ENCODE results near the gene TC2N.
"Not testable (repeated sequence)": the region's sequence is repeated elsewhere in the genome, so short reads cannot be mapped to it uniquely, and the experiment has no call there.

TC2N gene

DNA sequence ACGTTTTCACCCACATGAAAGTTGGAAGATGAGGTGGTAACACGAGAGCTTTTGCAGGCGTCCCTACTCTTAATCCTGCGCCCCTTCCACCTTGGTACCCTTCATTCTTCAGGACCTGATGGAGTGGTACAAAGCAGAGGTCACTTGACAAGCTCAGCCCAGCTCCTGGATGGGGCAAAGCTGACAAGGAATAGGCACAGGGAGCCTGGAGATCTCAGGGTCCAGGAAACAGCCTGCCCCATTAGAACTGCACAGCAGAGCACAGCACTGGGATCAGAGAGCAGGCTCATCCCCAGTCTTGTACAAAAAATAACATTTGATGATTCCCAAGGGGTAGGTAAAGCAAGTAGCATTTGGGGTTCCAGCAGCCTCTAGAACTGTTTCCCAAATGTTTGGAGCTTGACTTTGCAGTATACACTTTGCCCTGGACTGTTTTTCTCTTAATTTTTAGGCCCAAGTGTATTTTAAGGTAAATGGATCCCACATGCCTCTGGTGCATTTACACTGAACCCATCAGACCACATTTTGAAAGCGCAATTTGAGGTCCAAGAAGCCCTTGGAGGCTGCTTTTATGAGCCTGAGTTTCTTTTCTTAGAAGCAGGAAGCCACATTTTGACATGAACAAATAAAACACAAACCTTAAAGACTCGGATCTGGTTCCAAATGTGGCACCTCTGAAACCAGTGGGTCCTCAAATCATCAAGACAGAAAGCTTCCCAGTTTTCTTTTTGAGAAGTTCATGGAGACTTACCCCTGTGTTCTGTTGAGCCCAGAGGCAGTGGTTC lies 633 bp downstream of the TC2N start:
- no peak for DNase-seq

DNA sequence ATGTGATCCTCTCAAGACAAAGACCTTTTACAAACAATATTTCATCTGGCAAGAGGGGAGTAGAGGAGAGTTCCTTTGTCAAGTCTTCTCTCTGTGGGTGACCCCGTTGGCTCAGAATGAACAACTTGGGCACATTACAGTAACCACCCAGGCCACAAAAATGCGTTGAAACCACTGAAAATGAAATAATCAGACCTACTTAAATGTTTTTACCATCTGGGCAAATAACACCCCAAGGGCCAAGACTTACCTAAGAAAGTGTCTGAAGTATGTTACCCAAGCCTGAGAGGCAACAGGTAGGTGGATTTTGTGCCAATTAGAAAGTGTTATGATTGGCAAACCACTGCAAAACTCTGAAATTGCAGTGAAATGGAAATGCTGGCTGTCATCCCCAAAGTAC lies 1.3 kb downstream of the TC2N start:
- no peak for DNase-seq

DNA sequence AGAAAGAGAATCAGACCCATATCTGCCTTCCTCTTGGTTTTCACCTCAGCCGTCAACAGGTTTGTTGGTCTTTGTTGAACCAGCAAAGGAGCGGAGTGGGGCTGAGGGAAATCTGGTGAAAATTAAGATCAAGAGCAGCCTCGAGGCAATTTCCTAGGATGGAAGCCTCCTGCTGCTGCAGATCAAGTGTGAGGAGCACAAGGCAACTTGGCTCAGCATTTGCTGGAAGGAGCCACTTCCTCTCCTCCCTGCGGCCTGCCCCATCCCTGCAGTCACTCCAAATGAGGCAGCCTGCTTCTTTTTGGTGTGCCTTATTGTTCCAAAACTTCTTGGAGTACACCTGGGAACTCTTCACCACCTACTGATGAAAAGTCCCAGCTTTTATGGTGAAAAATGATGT lies 4.9 kb downstream of the TC2N start:
- no peak for DNase-seq

DNA sequence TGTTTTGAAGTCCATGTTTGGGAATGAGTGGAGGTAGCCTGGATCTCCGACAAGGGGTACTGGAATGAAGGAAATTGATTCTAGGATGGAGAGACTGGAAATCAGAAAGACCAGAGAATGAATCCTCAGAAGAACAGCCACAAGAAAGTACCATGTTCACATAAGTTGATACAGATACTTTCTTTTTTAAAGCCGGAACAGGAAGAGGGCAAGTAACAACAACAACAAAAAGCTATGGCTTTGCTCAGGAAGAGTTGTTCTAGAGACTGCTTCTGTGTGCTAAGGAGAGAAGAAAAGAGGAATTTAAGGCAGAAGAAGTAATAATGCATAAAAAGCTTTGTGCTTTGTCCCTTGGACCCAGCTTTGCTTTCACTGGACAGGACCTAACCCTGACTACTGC lies 6.2 kb downstream of the TC2N start:
- no peak for DNase-seq

DNA sequence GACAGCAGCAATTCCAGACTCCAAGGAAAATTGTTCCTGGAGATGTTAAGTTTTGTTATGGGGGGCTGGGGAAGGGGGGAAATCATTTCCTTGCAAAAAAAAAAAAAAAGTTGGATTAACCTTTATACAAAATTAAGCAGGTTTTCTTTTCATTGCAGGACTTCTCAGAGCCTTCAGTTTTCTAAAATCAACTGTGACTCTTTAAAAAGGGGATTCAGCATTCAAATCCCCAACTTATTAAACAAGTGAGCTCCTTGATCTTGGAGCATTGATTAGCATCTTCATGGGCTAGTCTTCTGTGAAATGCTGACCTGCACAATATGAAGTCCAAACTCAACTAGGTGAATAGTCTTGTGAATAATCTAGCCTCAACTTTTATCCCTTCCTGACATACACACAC lies 7.1 kb downstream of the TC2N start:
- no peak for DNase-seq

DNA sequence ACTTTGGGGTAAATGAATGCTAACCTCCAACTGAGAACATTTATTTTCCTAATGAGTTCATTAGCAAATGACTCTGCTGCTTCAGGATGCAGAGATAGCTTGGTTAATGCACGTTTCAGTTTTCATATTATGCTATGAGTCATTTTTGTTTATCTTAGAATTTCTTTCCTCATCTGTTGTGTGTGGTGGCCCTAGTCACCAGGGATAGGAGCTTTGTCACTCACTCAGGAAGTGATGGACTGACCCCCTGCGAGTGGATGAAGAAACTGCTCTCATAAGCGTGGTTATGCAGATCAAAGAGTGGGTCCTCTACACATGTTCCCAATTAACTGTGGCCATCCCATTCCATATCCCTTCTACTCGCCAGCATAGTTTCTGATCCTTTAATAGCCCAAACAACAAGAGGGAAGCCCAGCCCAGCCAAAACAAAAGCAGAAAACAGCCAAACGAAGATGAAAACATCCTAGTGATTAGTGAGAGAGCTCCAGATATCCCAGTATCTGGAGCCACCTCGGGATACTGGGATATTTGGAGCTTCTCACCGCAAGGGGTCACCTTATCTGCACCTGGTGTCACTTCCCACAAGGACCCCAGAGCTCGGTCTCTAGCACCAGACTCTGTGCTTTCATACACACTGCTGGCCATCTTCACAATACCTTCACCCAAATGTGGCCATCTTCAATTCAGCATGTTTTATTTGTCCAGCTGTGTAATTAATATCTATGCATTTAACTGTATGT lies 8.6 kb downstream of the TC2N start:
- no peak for DNase-seq

DNA sequence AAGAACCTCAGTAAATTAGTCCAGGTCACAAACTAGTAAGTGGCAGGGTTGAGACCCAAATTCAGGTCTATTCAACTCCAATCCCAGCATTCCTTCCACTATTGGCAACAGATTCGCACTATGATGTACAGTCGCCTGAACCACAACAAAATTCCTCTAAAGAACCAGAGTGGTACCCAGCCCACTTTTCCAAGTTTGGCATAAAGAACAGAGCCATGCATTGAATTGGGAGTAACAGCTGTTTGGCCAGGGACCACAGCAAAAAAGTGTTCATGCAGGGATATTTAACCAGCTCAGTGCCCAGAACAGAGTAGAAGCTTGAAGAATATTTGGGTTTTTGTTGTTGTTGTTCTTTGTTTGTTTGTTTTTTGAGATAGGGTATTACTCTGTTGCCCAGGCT lies 9.7 kb downstream of the TC2N start:
- DNase-seq, result no peak

DNA sequence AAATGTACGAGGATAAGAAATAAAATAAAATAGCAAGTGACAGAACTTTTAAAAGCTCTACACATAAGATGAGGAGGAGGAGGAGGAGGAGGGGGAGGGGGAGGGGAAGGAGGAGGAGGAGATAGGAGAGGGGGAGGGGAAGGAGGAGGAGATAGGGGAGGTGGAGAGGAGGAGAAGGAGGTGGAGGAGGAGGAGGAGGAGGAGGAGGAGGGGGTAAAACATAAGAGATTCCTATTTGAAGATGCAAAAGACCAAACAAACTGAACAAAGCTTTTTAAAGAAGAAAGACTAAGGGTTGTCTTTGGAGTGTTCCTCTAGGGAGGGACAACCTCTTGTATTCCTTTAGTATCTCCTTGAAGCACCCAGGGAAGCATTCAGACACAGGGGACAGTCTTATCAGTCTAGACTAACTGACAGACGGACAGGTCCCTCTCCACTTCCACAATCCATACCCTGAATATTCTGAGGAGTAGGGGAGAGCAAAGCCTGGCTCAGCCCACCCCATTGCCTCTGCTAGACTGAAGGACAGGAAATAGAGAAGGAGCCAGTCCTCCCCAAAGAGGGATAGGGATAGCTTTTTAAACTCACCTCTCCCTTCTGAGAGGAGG lies 12.9 kb downstream of the TC2N start:
- no peak for DNase-seq

DNA sequence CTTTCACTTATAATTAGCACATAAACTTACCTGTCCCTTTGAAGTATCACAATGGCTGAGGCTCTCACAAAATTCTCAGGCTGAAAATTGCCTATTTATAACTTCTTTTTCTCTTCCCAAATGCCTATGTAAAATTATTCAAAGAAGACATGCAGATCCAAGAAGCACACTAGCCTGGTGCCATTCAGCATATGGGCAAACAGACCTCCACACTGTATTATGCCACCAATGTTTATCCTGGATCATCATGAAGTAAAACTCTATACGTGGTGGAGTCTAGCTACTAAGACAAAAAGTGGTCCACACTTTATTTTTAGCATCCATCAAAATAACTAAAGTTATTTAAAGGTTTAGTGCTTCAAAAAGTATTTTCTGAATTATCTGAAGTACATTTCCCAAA lies 15.8 kb downstream of the TC2N start:
- DNase-seq, result no peak

DNA sequence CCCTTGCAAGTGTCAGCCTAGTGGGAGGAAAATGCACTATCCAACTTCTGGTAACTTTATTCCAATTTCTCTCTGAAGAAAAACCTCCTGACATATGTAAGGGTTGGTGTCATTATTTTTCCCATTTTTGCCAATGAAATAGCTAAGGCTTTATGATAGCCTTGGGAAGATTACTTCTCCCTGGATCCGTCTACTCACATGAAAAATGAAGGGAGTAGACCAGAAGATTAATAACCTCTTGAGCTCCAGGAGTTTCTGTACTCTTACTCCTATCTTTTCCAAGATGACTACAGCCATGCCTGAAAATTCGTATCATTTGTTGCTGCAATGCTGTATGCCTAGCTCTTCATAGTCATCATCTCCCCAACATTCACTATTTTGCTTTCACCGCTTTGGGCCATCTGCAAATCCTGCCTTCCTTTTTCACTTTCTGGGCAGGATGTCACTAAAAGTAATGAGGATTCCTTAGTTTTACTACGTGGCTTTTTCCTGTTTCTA lies 18.8 kb downstream of the TC2N start:
- DNase-seq, result no peak

DNA sequence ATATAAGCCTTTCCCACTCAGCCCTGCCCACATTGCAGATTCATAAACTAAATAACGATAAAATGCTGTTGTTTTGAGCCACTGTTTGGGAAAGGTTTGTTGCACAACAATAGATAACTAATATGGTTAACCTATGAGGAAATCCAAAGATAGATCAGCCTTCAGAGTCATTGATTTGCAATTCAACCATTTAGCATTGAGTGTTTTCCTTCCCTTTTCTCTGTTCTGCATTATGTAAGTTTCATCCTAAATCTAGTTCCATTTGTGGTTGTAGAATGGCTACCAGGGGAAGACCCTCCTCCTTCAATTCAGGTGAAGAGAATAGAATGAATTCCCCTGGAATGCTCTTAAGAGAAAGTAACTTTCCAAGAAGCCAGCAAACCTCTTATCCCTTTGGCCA lies 19.6 kb downstream of the TC2N start:
- DNase-seq, result no peak

DNA sequence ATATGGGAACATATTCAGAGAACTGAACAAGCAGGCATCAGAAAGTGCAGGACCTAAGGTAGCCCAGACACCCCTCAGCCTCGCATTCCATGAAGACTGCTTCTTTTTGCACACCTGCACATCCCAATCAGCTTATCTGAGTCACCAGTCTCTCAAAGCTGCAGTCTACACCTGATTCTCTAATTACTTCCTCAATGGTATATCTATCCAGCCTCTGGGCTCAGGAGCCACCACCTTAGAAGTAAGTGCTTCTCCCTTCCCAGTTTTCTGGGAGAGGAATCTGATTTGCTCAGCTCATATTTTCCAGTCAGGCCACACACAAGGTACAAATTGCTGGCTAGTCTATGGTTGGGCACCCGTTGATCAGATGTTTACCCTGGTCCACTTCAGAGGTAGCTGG lies 21.7 kb downstream of the TC2N start:
- DNase-seq, result no peak

DNA sequence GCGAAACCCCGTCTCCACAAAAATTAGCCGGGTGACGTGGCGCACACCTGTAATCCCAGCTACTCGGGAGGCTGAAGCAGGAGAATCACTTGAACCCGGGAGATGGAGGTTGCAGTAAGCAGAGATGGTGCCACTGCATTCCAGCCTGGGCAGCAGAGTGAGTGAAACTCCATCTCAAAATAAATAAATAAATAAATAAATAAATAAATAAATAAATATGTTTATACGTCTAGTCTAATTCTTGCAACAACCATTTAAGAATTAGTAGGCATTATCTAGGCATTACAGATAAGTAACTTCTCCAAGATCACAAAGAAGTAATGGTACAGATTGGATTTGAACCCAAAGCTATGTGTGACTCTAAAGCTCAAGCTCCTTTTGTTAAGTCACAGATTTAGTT lies 22.3 kb downstream of the TC2N start:
- not testable (repeated sequence) for DNase-seq

DNA sequence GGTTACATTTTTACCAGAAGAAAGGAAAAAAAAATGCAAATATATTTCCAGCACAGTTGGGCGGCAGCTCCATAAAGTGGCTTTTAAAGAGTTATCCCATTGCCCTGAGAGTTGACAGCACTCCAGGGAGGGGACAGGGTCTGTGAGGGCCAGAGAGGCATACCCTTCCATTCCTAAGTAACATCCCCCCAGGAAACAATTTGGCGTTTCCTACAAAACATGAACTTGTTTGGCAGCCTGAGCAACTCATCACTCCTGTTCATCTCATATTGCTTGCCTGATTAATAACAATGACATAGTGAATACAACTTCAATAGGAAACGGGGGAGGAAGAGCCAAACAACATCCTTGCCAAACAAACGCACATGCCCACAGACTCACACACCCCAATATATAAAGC lies 23.3 kb downstream of the TC2N start:
- DNase-seq, result no peak

DNA sequence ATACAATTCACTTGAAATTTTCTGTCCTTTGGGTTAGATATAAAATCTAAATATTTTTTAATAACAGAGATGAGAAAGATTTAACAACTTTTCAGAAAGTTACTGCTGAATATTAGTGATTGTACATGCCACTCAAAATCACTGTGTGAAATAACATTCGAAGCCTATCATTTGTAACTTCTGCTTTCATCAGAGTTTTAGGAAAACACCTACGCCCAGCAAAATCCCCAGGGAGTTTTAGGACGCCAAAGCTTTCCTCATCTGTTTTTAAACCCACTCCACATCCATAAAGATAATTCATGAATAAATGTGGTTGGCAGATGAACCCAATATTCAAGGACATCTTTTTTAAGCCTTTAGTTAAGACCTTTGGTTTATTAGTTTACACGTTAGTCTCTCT lies 23.9 kb downstream of the TC2N start:
- DNase-seq, result no peak

DNA sequence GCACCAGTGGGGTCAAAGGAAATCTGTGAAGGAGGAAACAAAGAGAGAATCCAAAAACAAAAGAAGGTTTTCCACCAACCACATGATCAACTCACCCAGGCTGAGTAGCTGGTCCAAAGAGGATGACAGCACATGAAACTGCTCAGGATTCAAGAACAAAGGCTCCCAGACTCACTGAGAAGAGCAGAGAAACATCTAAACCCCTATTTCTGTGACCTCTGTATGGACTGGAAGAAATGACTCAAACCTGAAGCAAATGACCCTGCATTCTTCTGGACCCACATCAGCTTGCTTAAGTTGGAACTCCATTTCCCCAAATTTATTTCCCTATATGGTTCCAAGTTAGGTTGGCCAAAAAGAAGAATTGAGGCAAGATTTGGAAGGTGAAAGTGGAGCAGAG lies 26.3 kb downstream of the TC2N start:
- no peak for DNase-seq

DNA sequence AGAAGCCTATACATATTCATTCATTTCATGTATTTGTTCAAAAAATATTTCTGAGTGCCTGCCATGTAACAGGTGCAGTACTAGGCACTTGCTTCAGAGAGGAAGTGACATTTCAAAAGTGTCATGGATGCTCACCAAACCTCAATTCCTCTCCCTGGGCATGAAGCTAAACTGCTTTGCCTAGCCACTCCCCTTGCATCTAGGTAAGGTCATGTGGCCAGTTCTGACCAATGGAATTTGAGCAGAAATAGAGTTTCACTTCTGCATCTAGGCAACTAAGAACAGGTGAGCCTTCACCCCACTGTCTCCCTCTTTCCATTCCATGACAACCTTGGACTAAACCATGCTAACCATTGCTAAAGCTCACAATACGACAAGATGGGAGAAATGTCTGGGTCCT lies 27.6 kb downstream of the TC2N start:
- DNase-seq, result no peak

DNA sequence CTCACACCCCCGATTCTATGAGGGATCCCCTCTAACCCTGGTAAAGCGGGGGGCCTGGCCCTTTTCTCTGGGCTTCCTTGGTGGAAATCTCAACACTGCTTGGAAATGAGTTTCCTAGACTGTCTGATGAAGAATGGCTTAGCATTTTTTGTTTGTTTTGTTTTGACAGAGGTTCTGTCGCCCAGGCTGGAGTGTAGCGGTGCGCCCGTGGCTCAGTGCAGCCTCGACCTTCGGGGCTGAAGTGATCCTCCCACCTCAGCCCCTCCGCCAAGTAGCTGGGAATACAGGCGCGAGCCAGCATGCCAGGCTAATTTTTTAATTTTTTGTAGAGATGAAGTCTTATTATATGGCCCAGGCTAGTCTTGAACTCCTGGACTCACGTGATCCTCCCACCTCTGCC lies 30.3 kb downstream of the TC2N start:
- no peak for DNase-seq

DNA sequence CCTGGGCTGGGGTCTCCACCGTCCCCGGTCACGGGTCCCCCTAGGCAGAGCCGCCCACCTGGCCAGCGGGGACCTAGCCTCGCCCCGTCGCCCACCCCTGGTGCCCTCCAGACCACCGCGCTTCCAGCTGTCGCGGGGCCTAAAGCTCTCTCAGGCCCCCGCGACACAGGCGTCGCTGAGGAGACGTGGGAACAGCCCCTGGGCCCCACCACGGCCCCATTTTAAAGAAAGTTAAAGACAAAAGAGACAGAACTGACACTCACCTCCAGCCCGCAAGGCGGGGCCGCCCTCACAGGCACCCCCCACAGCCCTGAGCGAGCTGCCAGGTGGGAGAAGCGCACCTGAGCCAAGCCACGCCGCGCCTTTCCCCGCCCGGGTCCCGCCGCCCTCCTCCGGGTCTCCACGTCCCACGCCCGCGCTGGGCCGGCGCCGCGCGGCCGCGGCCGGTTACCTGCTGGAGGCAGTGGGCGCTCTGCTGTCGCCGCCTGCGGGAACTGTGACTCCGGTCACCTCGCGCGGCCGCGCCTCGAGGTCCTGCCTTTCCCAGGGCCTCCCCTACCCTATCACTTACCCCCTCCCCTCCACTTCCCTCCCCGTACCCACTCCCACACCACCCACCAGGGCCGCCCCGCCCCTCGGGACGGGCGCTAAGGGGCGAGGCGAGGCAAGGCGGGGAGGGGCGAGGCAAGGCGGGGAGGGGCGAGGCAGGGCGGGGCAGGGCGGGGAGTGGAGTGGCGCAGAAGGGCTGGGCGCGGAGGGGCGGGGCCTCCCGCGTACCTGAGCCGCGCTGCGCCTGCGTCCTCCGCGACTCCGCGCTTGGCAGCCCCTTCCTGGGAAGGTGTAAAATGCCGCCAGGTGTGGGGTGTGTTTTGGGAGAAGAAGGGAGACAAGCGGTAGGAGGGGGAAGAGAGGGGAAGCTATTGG lies 31.2 kb downstream of the TC2N start:
- DNase-seq, result peak; percentile 94

DNA sequence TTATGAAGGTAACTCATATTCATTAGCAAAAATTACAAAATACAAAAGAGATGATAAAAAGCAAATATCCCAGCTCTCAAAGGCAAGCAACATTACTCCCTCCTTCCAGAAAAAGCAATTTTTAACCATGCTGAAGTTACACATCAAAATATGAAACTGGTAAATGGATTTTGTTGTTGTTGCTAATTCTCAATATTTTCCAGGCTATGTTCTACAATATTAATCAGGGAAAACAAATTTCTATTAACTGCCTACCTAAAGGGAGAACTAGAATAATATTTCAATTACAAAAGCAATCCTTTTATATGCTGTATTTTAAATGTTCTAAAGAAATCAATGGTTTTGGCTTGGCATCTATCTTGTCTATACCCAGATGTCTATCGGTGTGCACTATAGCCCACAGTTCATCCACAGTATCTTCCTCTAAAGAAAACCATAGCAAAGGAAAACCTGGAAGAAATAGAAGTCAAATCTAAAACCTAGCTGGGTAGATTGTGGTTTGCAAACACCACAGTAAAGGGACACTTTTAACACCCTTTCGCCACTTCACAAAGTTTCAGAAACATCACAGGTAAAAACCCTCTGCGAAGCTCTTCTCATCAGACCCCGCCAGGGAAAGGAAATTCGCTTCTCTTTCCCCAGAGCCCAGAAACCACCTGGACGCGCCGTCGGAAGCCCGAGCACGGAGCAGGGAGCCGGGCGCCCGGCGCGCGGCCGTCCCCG lies 32.0 kb downstream of the TC2N start:
- no peak for DNase-seq

DNA sequence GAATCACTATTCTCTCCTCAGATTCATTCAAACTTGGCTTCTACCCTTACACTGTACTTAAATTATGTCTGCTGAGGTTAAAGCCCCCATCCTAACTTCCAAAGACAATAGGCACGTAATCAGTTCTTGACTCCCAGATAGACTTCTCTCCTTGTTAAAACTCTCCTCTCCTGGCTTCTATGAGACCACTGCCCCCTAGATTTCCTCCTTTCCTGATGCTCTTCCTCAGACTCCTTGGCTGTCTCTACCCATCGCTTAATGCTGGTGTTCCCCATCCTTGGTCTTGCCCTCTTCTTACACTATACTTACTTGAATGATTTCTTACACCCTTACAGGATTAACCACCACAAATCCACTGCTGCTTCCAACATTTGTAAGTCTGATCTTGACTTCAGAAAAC lies 32.8 kb downstream of the TC2N start:
- DNase-seq, result no peak

DNA sequence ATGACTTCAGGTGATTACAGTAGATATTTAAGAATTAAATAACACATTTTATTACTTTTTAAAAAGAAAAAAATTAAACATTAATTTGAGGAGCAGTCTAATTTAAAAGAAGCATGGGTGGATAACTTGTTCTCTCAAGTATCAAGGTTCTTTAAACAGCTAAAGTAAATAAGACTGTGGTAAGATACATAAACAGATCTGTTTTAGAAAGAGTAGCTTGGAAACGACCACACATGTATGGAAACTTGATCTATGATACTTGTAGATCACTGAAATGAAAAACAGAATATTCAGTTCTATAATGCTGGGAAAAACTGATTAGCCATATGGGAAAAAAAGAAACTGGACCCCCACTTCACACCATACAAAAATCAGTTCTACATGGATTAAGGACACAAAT lies 36.0 kb downstream of the TC2N start:
- DNase-seq, result no peak
